ENCODE results near the gene SPDYE16.
"Not testable (repeated sequence)": the region's sequence is repeated elsewhere in the genome, so short reads cannot be mapped to it uniquely, and the experiment has no call there.

Gene SPDYE16

DNA sequence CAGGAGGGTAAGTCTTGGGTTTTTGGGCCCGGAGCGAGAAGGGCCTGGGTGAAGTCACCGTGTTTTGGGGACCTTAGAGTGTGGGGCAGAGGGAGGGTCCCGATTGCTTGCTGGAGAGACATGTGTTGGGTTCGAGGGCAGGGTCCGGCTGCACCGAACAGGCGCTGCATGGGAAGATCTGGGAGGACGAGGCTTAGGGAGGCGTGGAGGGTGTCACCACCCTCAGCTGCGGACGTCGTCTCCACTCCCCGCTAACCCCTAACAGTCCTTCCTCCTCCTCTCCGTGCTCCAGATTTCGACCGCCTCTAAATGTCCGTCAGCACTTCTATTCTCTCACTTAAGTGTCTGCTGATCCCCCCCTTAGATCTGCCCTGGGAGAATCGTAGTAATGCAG is 6.8 kb upstream of the SPDYE16 start:
- in situ Hi-C loops (cut with HindIII; ENCODE audit: low sequenced_read_pairs): not testable (repeated sequence)

DNA sequence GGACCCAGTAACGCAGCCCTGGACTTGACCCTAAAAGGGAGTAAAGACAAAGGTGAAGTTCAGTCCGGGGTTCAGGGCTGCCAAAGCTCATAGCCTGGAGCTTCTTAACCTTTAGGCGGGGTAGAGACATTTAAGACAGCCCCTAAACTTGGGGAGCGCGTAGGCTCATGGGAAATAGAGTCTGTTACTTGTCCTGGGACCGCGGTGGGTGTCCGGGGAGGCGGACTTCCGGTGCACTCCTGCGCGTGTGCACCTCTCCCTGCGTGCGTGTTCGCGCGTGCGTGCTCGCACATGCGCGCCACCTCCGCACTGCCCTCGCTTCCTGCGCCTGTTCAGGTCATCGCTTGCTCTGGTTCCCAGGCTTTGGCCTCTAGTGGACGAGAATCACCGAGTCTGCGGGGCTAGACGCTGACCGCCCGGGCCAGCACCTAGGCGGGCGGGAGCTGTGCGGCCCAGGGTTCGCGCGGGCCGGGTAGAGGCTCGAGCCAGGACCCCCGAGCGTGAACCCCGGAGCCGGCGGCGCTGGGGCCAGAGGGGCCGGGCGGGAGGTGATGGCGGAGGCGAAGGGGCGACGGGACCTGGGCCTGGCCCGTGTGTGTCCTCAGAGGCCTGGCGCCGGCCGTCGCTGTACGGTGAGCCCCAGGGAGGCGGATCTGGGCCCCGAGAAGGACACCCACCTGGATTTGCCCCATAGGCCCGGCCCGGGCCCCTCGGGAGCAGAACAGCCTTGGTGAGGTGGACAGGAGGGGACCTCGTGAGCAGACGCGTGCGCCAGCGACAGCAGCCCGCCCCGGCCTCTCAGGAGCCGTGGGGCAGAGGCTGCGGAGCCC is 6.1 kb upstream of the SPDYE16 start:
- in situ Hi-C loops (cut with HindIII; ENCODE audit: low sequenced_read_pairs): not testable (repeated sequence)

DNA sequence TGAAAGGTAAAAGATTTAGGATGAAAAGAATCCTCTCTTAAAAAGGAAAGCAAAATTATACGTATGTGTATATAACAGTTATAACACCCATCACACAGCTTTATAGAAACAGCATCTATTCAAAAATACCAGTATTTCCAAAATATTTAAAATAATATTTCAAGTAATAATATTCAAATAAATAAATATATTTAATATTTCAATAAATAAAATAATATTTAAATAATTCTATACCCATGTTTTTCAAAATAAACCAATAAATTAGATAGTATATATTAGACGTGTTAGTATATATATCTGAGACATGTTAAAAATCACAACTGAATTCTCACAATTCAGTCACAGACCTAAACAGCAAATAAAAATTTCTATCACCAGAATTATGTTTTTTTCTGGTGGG is 11.5 kb downstream of the SPDYE16 start:
- in situ Hi-C loops (cut with HindIII; ENCODE audit: low sequenced_read_pairs): not testable (repeated sequence)

- in situ Hi-C loops (cut with HindIII; ENCODE audit: low sequenced_read_pairs): not testable (repeated sequence)
Observed at GRCh38 chr7:76526183-76526582, 16.9 kb downstream of the SPDYE16 start.

GRCh38 chr7:76516932-76517331 is 26.2 kb downstream of the SPDYE16 start:
- in situ Hi-C loops (cut with HindIII; ENCODE audit: low sequenced_read_pairs): not testable (repeated sequence)

DNA sequence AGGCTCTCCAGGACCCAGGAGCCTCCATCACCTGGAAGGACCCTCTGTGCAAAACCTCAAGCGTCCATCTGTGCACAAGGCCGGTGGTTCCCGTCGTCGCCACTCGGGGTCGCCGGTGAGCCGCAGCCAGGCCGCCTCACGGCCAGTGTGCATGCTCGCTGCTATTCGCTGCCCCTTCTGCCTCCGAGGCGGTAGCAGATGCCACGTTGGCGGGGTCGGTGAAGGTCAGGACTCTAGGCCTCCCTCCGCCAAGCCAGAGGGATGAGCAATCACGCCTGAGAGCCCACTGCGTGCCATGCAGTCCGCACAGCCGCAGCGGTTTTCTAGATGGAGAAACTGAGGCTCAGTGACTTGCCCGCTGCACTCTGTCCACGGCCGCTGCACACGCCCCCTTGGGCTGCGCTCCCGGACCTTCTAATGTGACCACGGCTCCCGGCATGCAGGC is 27.1 kb downstream of the SPDYE16 start:
- in situ Hi-C loops (cut with HindIII; ENCODE audit: low sequenced_read_pairs): no loop called here

DNA sequence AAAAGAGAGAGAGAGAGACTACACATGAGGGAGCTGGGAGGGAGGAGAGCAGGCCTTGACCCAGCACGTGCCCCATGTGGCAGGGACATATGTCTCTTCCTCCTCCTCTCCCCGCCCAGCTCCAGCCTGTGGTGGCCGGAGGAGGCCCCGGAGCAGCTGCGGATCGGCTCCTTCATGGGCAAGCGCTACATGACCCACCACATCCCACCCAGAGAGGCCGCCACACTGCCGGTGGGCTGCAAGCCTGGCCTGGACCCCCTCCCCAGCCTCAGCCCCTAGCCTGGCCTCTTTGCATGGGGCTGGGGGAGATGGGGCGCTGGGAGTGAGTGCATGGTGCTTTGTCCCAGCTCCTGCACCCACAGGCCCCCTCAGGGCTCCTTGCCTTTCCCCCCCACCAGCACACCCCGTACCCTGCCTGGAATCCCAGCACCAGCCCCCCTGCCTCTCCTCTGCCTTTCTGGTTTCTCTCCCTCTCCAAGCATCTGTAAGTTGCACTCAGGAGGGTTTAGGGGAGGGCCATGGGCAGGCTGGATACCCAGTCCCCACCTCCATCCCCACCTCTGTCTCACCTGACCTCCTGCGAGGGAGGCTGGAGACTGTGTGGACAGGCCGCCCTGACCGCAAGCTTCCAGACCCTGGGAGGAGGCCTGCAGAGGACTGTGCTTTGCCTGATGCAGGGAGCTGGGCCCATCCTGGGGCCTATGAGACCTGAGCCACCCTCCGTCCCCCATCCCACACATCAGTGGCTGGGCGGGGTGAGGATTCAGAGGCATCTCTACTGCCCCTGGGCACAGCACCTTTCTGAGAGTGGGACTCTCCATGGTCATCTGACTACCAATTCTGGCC is 27.9 kb downstream of the SPDYE16 start:
- in situ Hi-C loops (cut with HindIII; ENCODE audit: low sequenced_read_pairs): no loop called here

DNA sequence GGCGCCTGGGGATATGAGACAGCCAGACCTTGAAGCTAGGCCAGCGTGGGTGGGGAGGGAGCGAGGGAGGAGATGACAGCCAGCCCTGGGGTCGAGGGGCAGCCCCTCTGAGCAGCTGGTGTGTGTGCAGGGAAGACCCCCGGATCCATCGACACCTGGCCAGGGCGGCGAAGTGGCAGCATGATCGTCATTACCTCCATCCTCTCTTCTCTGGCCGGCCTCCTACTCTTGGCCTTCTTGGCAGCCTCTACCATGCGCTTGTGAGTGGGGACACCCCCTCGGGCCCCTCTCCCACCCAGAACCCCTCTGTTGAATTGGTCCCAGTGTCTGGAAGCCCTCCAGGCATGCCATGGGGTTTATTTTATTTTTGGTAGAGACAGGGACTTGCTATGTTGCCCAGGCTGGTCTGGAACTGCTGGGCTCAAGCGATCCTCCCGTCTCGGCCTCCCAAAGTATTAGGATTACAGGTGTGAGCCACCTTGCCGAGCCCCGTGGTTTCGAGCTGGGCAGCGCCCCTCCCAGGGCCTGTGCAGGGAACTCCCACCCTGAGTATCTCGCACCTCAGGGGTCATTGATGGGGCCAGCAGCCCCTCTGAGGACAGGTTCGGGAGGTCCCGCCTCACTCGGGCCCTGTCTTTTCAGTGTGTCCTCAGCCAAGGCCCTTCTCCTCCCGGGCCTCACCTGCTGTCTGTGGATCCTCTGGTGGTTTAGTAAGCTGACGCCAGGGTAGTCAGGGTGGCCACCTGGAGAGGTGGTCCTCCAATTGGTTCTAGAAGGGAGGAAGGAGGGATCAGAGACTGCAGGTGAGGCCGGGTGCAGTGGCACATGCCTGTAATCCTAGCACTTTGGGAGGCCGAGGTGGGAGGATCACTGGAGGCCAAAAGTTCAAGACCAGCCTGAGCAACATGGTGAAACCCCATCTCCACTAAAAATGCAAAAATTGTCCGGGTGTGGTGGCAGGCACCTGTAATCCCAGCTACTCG is 29.0 kb downstream of the SPDYE16 start:
- in situ Hi-C loops (cut with HindIII; ENCODE audit: low sequenced_read_pairs): no loop called here

DNA sequence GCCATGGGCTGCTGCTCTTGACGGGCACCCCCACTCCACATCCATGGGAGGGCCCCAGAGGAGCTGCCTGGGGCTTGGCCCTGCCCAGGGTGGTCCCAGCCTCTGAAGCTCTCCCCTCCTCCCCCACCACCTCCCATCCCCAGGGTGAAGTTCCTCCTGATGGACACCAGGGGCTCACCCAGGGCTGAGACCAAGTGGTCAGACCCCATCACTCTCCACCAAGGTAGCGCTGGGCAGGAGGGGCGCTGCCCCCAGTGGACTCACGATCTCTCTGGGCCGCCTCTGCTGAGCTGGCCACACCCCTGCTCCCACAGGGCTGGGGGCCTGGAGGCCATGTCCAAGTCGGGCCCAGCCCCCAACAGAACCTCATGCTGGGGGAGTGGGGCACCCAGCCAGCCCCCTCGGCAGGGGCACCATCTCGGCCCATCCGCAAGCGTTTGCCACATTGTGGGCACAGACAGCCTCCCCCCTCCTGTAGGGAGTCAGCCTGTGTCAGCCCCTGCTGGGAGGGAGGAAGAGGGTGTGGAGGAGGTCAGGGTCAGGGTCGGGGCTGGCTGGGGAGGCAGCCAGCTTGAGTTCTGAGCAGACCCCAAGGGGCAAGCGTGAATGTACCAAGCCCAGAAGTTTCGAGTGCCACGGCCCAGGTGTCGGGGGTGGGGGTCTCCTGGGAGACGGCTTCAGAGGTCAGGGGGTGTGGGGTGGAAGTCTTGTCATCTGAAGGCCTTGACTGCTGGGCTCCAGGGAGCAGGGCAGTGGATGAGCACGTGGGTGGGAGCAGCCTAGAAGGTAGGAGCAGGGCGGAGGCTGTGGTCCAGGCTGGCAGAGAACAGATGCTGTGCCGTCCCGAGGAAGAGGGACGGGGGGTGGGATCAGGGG is 29.9 kb downstream of the SPDYE16 start:
- in situ Hi-C loops (cut with HindIII; ENCODE audit: low sequenced_read_pairs): no loop called here

- in situ Hi-C loops (cut with HindIII; ENCODE audit: low sequenced_read_pairs): not testable (repeated sequence)
Observed at GRCh38 chr7:76511911-76512885, 30.9 kb downstream of the SPDYE16 start.

DNA sequence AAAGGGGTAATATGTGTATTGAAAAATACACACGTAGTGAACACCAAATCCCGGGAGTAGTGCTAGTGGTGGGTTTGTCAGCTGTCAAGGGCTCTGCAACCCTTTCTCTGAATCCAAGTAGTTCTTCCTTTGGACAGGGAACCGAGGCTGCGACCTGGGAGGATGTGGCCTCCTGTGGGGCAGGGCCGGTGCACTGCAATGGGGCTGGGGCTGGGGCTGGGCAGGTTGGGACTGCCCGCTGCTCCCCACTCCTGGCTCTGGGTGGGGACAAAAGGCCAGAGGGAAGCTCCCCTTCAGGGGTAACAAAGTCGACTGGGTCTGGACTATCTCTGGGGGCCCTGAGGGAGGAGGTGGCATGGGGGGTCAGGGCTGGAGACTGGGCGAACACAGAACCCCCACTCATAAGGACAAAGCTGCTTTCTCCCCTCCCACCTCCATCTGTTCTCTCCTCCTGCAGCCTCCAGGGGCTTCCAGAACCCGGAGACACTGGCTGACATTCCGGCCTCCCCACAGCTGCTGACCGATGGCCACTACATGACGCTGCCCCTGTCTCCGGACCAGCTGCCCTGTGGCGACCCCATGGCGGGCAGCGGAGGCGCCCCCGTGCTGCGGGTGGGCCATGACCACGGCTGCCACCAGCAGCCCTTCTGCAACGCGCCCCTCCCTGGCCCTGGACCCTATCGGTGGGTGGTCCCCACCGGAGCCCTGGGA is 31.7 kb downstream of the SPDYE16 start:
- in situ Hi-C loops (cut with HindIII; ENCODE audit: low sequenced_read_pairs): not testable (repeated sequence)

DNA sequence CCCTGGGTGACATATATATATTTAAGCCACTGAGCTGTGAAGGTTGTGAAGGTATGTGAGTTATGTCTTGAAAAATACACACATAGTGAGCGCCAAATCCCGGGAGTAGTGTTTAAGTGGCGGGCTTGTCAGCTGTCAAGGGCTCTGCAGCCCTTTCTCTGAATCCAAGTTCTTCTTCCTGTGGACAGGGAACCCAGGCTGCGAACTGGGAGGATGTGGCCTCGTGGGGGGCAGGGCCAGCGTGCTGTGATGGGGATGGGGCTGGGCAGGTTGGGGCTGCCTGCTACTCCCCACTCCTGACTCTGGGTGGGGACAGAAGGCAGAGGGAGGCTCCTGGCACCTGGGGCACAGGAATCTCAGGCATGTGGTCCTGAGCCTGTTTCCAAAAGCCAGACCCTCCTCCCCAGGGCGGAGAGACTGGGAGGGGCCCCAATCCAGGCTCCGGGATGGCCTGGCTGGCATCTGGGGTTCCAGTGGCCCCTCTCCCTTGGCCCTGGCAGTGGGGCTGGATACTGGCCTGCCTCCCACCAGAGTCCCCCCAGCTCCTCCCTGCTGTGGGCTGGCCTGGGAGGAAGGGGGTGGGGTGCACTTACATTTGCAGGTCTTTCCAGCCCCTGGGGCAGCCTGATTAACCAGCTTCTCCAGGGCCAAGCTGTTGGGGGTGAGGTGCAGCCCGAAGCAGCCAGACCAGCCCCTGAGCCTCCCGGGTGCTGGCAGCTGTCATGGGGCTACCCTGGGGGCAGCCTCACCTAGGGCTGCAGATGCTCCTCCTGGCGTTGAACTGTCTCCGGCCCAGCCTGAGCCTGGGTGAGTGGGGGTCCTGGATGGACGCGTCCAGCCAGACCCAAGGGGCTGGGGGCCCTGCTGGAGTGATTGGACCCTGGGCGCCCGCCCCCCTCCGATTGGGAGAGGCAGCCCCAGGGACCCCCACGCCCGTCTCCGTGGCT is 32.9 kb downstream of the SPDYE16 start, which contains the start of gene UPK3B:
TSS of gene UPK3B (plus strand) at position 622 of the 947 bp plus-strand sequence. CDS start at position 723, 101 bp downstream.
- in situ Hi-C loops (cut with HindIII; ENCODE audit: low sequenced_read_pairs): no loop called here

GRCh38 chr7:76507723-76508406 is 35.2 kb downstream of the SPDYE16 start:
- in situ Hi-C loops (cut with HindIII; ENCODE audit: low sequenced_read_pairs): no loop called here

DNA sequence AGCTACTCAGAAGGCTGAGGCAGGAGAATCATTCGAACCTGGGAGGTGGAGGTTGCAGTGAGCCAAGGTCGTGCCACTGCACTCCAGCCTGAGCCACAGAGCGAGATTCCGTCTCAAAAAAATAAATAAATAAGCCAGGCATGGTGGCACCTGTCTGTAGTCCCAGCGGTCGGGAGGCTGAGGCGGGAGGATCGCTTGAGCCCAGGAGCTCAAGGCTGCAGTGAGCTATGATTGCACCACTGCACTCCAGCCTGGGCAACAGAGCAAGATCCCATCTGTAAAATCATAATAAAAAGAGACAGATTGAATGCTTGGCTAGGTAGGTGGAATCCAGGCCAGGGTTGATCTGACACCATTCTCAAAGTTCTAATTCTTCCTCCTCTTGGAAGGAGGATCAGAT is 36.5 kb downstream of the SPDYE16 start:
- in situ Hi-C loops (cut with HindIII; ENCODE audit: low sequenced_read_pairs): not testable (repeated sequence)

- in situ Hi-C loops (cut with HindIII; ENCODE audit: low sequenced_read_pairs): no loop called here
Observed at GRCh38 chr7:76506081-76506440, 37.0 kb downstream of the SPDYE16 start.
